ENCODE results near the gene CDSN.
A peak's percentile ranks its signal among the peaks of the same experiment; 100 is the strongest.

Gene CDSN

GRCh38 chr6:31131595-31131994 is 11.3 kb upstream of the CDSN start:
- Histone ChIP-seq H3K4me1 (ENCODE audit: control insufficient read depth in 1 of 2, insufficient read depth in 1 of 2, low read depth in 1 of 2, low read length in 1 of 2) (no peaks in the 10 kb centered on the region), H3K27ac (no peak overlapping the region), H3K4me3 (ENCODE audit: low read depth in 1 of 2, low read length in 1 of 2) (no peak overlapping the region), H3K27me3 (peaks cover 18% of the 10 kb centered on the region), H3K9me3 (no peaks in the 10 kb centered on the region), H3K36me3 (no peaks in the 10 kb centered on the region)
- TF ChIP-seq CTCF (IDR thresholded peaks at IDR 0.05): no peak

GRCh38 chr6:31130751-31131150 is 10.5 kb upstream of the CDSN start:
- no peaks in the 10 kb centered on the region for H3K9me3 ChIP-seq

GRCh38 chr6:31129130-31129529 is 8.9 kb upstream of the CDSN start:
- H3K4me3 ChIP-seq (ENCODE audit: low read depth in 1 of 2, low read length in 1 of 2): no peak overlapping the region
- peaks cover 18% of the 10 kb centered on the region for H3K27me3 ChIP-seq
- no peak for TF ChIP-seq CTCF (IDR thresholded peaks at IDR 0.05)
- no peaks in the 10 kb centered on the region for H3K9me3 ChIP-seq
- H3K36me3 ChIP-seq: no peaks in the 10 kb centered on the region
- no peaks in the 10 kb centered on the region for H3K4me1 ChIP-seq (ENCODE audit: control insufficient read depth in 1 of 2, insufficient read depth in 1 of 2, low read depth in 1 of 2, low read length in 1 of 2)
- no peak overlapping the region for H3K27ac ChIP-seq

More at GRCh38 chr6:31130751-31131150, 10.5 kb upstream of the CDSN start:
- Histone ChIP-seq H3K36me3 (no peaks in the 10 kb centered on the region), H3K4me1 (ENCODE audit: control insufficient read depth in 1 of 2, insufficient read depth in 1 of 2, low read depth in 1 of 2, low read length in 1 of 2) (no peaks in the 10 kb centered on the region), H3K27me3 (peaks cover 18% of the 10 kb centered on the region), H3K27ac (no peak overlapping the region), H3K4me3 (ENCODE audit: low read depth in 1 of 2, low read length in 1 of 2) (no peak overlapping the region)
- no peak for TF ChIP-seq CTCF (IDR thresholded peaks at IDR 0.05)

- Histone ChIP-seq H3K9me3 (no peaks in the 10 kb centered on the region), H3K36me3 (no peaks in the 10 kb centered on the region), H3K4me1 (ENCODE audit: control insufficient read depth in 1 of 2, insufficient read depth in 1 of 2, low read depth in 1 of 2, low read length in 1 of 2) (no peaks in the 10 kb centered on the region), H3K27me3 (peaks cover 18% of the 10 kb centered on the region), H3K27ac (no peak overlapping the region), H3K4me3 (ENCODE audit: low read depth in 1 of 2, low read length in 1 of 2) (no peak overlapping the region)
- TF ChIP-seq CTCF (IDR thresholded peaks at IDR 0.05): peak; percentile 75
Observed at GRCh38 chr6:31128093-31128676, 7.9 kb upstream of the CDSN start.

- no peak overlapping the region for H3K4me3 ChIP-seq (ENCODE audit: low read depth in 1 of 2, low read length in 1 of 2)
- peaks cover 18% of the 10 kb centered on the region for H3K27me3 ChIP-seq
- no peaks in the 10 kb centered on the region for H3K4me1 ChIP-seq (ENCODE audit: control insufficient read depth in 1 of 2, insufficient read depth in 1 of 2, low read depth in 1 of 2, low read length in 1 of 2)
- H3K27ac ChIP-seq: no peak overlapping the region
- TF ChIP-seq CTCF (IDR thresholded peaks at IDR 0.05): no peak
- no peaks in the 10 kb centered on the region for H3K9me3 ChIP-seq
- H3K36me3 ChIP-seq: no peaks in the 10 kb centered on the region
Observed at GRCh38 chr6:31126396-31127175, 6.3 kb upstream of the CDSN start.
